A549 (cell line): ENCODE measurements around the gene AFAP1. TPM values are rescaled to one million over a fixed set of nuclear protein-coding genes. Genes with fewer than 3 reads are reported as not detected.
A peak's percentile ranks its signal among the peaks of the same experiment; 100 is the strongest.

Experiments
- ATAC-seq, 2 experiments: fragments of 200-7000 bp in 1 of 2; fragments of >200 bp in 1 of 2; cut with Nextera tagmentation in 1 of 2; cut with Tn5 transposase in 1 of 2; 3 replicates each; pipeline versions ENCODE4 v1.8.0 to v1.9.1; 2018 to 2020; ENCODE audit warnings: mild to moderate bottlenecking in 1 of 2, moderate library complexity in 1 of 2
- CTCF ChIA-PET: fragments of 300-600 bp; sonication (Branson Sonifier 250); formaldehyde crosslinking; extraction: SDS; loops from one replicate; lab custom pipeline; 2021; ENCODE audit warnings: antibody characterized with exemption, inconsistent platforms; lab: Yijun Ruan, JAX
- POLR2A ChIA-PET: fragments of 350-600 bp; formaldehyde crosslinking; extraction: SDS; loops from one replicate; lab custom pipeline; 2021; ENCODE audit warnings: antibody characterized with exemption, inconsistent platforms; lab: Yijun Ruan, JAX
- DNase-seq, 2 experiments: peaks; one replicate each; pipeline versions ENCODE4 v3.0.0 to v3.0.0-alpha.2; 2011 to 2016; ENCODE audit warnings: low read depth in 1 of 2, low spot score in 1 of 2
- FAIRE-seq: peaks from 2 replicates; lab custom pipeline; 2011; peaks lifted over from hg19 to GRCh38; lab: Jason Lieb, UNC
- H3K27ac ChIP-seq, 2 experiments: fragments of >200 bp; sonication (Bioruptor Twin); formaldehyde crosslinking; 3 replicates each; pipeline ENCODE4 v1.5.1; 2016 to 2017
- H3K4me1 ChIP-seq: fragments of >200 bp; sonication (Bioruptor Twin); formaldehyde crosslinking; 3 replicates; pipeline ENCODE4 v1.6.1; 2016
- H3K4me2 ChIP-seq: fragments of >200 bp; sonication (Bioruptor Twin); formaldehyde crosslinking; 3 replicates; pipeline ENCODE4 v1.6.1; 2016
- H3K4me3 ChIP-seq: fragments of >200 bp; sonication (Bioruptor Twin); formaldehyde crosslinking; 3 replicates; pipeline ENCODE4 v1.5.1; 2016
- H3K9me3 ChIP-seq: fragments of >200 bp; sonication (Bioruptor Twin); formaldehyde crosslinking; 3 replicates; pipeline ENCODE4 v1.6.1; 2016
- ATOH8 ChIP-seq: fragments of 250-450 bp; sonication (Bioruptor Pico); IDR thresholded peaks from 2 replicates; pipeline ENCODE4 v1.5.0; 2020; ENCODE audit warnings: low read depth, mild to moderate bottlenecking, moderate library complexity
- BCL3 ChIP-seq: fragments of >200 bp; sonication (Bioruptor Twin); formaldehyde crosslinking; IDR thresholded peaks from 3 replicates; pipeline ENCODE4 v1.6.1; 2016
- BHLHE40 ChIP-seq: IDR thresholded peaks from 2 replicates; pipeline ENCODE4 v1.6.1; 2012; ENCODE audit warnings: low read depth, low read length, inconsistent platforms
- CBX8 ChIP-seq: fragments of 200-600 bp; sonication (generic); IDR thresholded peaks from 2 replicates; pipeline ENCODE4 v1.6.1; 2016
- CHD2 ChIP-seq: fragments of 150-350 bp; IDR thresholded peaks from 2 replicates; pipeline ENCODE4 v1.6.1; 2014; ENCODE audit warnings: low read length; ENCODE audit not compliant: partially characterized antibody
- EHF ChIP-seq: fragments of 250-450 bp; sonication (Bioruptor Pico); IDR thresholded peaks from 2 replicates; pipeline ENCODE4 v1.5.0; 2020; ENCODE audit warnings: mild to moderate bottlenecking
- FOSB ChIP-seq: fragments of 250-450 bp; sonication (Bioruptor Pico); IDR thresholded peaks from 2 replicates; pipeline ENCODE4 v1.5.0; 2020; ENCODE audit warnings: mild to moderate bottlenecking, moderate library complexity
- FOSL2 ChIP-seq, 2 experiments: fragments of 450-650 bp in 1 of 2; fragments of >200 bp in 1 of 2; sonication (Bioruptor Twin) in 1 of 2; formaldehyde crosslinking; IDR thresholded peaks; 2 replicates each; pipeline versions ENCODE4 v1.5.0 to v1.6.1; 2016 to 2020; ENCODE audit warnings: mild to moderate bottlenecking in 1 of 2, moderate library complexity in 1 of 2
- FOXS1 ChIP-seq: fragments of 250-450 bp; sonication (Bioruptor Pico); IDR thresholded peaks from 2 replicates; pipeline ENCODE4 v1.5.0; 2020; ENCODE audit warnings: mild to moderate bottlenecking, moderate library complexity
- GATA3 ChIP-seq: IDR thresholded peaks from 2 replicates; pipeline ENCODE4 v1.6.1; 2012; ENCODE audit warnings: borderline replicate concordance
- HDAC2 ChIP-seq: fragments of 200-600 bp; sonication (generic); IDR thresholded peaks from 2 replicates; pipeline ENCODE4 v1.6.1; 2016
- HOXA7 ChIP-seq: fragments of 250-450 bp; sonication (Bioruptor Pico); IDR thresholded peaks from 2 replicates; pipeline ENCODE4 v1.5.0; 2020; ENCODE audit warnings: mild to moderate bottlenecking, moderate library complexity
- HOXB5 ChIP-seq: fragments of 250-450 bp; sonication (Bioruptor Pico); IDR thresholded peaks from 2 replicates; pipeline ENCODE4 v1.5.0; 2020; ENCODE audit warnings: mild to moderate bottlenecking, moderate library complexity
- JUNB ChIP-seq: fragments of >200 bp; sonication (Bioruptor Twin); formaldehyde crosslinking; IDR thresholded peaks from 2 replicates; pipeline ENCODE4 v1.6.1; 2016
- MAFK ChIP-seq: fragments of 450-650 bp; IDR thresholded peaks from 2 replicates; pipeline ENCODE4 v1.6.1; 2014; ENCODE audit not compliant: partially characterized antibody
- MYC ChIP-seq: IDR thresholded peaks from 2 replicates; pipeline ENCODE4 v1.6.1; 2012; ENCODE audit warnings: mild to moderate bottlenecking, inconsistent platforms, low read length, improper control_type of control experiment, borderline replicate concordance
- NR3C1 ChIP-seq: fragments of >200 bp; sonication (Bioruptor Twin); formaldehyde crosslinking; IDR thresholded peaks from 3 replicates; pipeline ENCODE4 v1.6.1; 2017
- PBX3 ChIP-seq: IDR thresholded peaks from 2 replicates; pipeline ENCODE4 v1.6.1; 2012
- PHF8 ChIP-seq: fragments of 200-600 bp; sonication (generic); IDR thresholded peaks from 2 replicates; pipeline ENCODE4 v1.6.1; 2016; ENCODE audit warnings: low read depth, mild to moderate bottlenecking, antibody characterized with exemption, moderate library complexity, borderline replicate concordance
- POLR2AphosphoS2 ChIP-seq: conservative IDR thresholded peaks from 2 replicates; pipeline ENCODE4 v1.6.1; 2012; ENCODE audit warnings: low read length, improper control_type of control experiment, inconsistent platforms
- RAD21 ChIP-seq, 2 experiments: fragments of >200 bp in 1 of 2; sonication (Bioruptor Twin) in 1 of 2; formaldehyde crosslinking in 1 of 2; IDR thresholded peaks in 1 of 2; conservative IDR thresholded peaks in 1 of 2; 2 replicates in 1 of 2; 3 replicates in 1 of 2; pipeline ENCODE4 v1.6.1; 2012 to 2018; ENCODE audit warnings: inconsistent platforms in 1 of 2
- REST ChIP-seq: fragments of 200-600 bp; sonication (generic); IDR thresholded peaks from 2 replicates; pipeline ENCODE4 v1.6.1; 2016; ENCODE audit warnings: antibody characterized with exemption, mild to moderate bottlenecking, moderate library complexity
- ZC3H11A ChIP-seq: fragments of 450-650 bp; IDR thresholded peaks from 2 replicates; pipeline ENCODE4 v1.6.1; 2014; ENCODE audit warnings: antibody characterized with exemption, mild to moderate bottlenecking
- ZNF302 ChIP-seq: fragments of 250-450 bp; sonication (Bioruptor Pico); IDR thresholded peaks from 2 replicates; pipeline ENCODE4 v1.9.0; 2021; ENCODE audit warnings: inconsistent platforms, mild to moderate bottlenecking, moderate library complexity
- WGBS: methylation state at CpG from one replicate; pipeline ENCODE4 v1.1.6; 2017; ENCODE audit errors: missing lambda C conversion rate; 5-methylcytosine and 5-hydroxymethylcytosine counted together
- polyA plus RNA-seq, 4 experiments: library from polyadenylated mRNA; depleted of rRNA in 3 of 4; stranded (reverse); fragments of >200 nt; fragmentation: RNase III in 1 of 4; extraction: RNeasy Plus Mini Kit Qiagen cat#74134 plus additional on column Dnase treatment in 1 of 4; gene quantifications; 2 replicates in 3 of 4; 3 replicates in 1 of 4; pipeline ENCODE4 v1.2.3, GENCODE V29; 2011 to 2017

Gene AFAP1
- polyA plus RNA-seq, 2 of the 4 experiments (the other 2 are of a cell fraction), result 25.4 to 29.6 TPM

- no peak for TF ChIP-seq REST
- no peak for TF ChIP-seq BHLHE40
- TF ChIP-seq NR3C1, result no peak
- TF ChIP-seq FOXS1, result no peak
- TF ChIP-seq BCL3, result no peak
- TF ChIP-seq CBX8, result no peak
- no peak for TF ChIP-seq MAFK
- no peak for TF ChIP-seq FOSL2 (IDR thresholded peaks at IDR 0.05)
- no peak for TF ChIP-seq FOSL2 (CRISPR knock-in tag; IDR thresholded peaks at IDR 0.05)
- TF ChIP-seq HOXA7 (CRISPR knock-in tag), result no peak
- TF ChIP-seq GATA3, result no peak
- peak; percentile 62; the same call in 1 of the 2 replicates for TF ChIP-seq ATOH8 (CRISPR knock-in tag)
- TF ChIP-seq HOXB5, result no peak
Measured at GRCh38 chr4:7843831-7844593, 95.6 kb downstream of the AFAP1 start (continued).

GRCh38 chr4:7842384-7843279, 97.0 kb downstream of the AFAP1 start:
- ChIA-PET POLR2A (interaction anchor here (1.0 to 1.5 kb wide), 6 partner anchors 11 to 67 kb away, joined by 3 to 9 read pairs (median 4); no protein-coding TSS in a partner anchor), CTCF (interaction anchor here (0.6 to 6.2 kb wide), 7 partner anchors 11 to 144 kb away, joined by 3 to 81 read pairs (median 4); no protein-coding TSS in a partner anchor)
- Histone ChIP-seq H3K4me3 (no peak overlapping the region), H3K27ac (peak overlapping the region; percentile 93 to 98), H3K4me1 (peaks cover 79% of the 10 kb centered on the region), H3K9me3 (no peaks in the 10 kb centered on the region), H3K4me2 (peak overlapping the region; percentile 68)
- 3% methylated on average over 17 of the region's 22 CpGs for WGBS
- peak; percentile 63 to 91 for DNase-seq
- ATAC-seq, result peak; percentile 70 to 82
- no peak for FAIRE-seq
- no peak; a peak in 2 of 5 replicates for TF ChIP-seq RAD21 (conservative IDR thresholded peaks at IDR 0.05 in 1 of 2, IDR thresholded peaks at IDR 0.05 in 1 of 2)
- TF ChIP-seq JUNB, result peak; percentile 81
- no peak for TF ChIP-seq REST
- TF ChIP-seq HDAC2, result no peak
- TF ChIP-seq PBX3, result 0 out of 2 replicates have a peak, but pooled peaks have one; percentile 52
- no peak for TF ChIP-seq BHLHE40
- TF ChIP-seq HOXB5, result no peak
- no peak for TF ChIP-seq ZNF302
- peak; percentile 16; the same call in 1 of the 2 replicates for TF ChIP-seq EHF (CRISPR knock-in tag)
- TF ChIP-seq FOXS1, result no peak
- TF ChIP-seq POLR2AphosphoS2, result no peak
- TF ChIP-seq CHD2, result no peak
- no peak for TF ChIP-seq MAFK
- TF ChIP-seq PHF8, result no peak
- no peak for TF ChIP-seq FOSB (CRISPR knock-in tag)
- peak; percentile 73 for TF ChIP-seq FOSL2 (IDR thresholded peaks at IDR 0.05)
- TF ChIP-seq FOSL2 (CRISPR knock-in tag; IDR thresholded peaks at IDR 0.05), result peak; percentile 82
- TF ChIP-seq MYC, result no peak
- TF ChIP-seq ZC3H11A, result no peak
